ENCODE data around the gene MARK3. TPM values are rescaled to one million over a fixed set of nuclear protein-coding genes. Genes with fewer than 3 reads are reported as not detected.

Gene MARK3
- polyA plus RNA-seq, 3 donors: 29.3 to 163 (median 44.7) TPM

GRCh38 chr14:103501041-103501870, 116.0 kb downstream of the MARK3 start:
- Histone ChIP-seq H3K4me2 (replicated peaks; ENCODE audit: extremely low read depth, low read length, poor library complexity, severe bottlenecking) (no peak overlapping the region), H3K9ac (ENCODE audit: insufficient read depth, low read length, poor library complexity, severe bottlenecking) (no peak overlapping the region), H3K4me1 (ENCODE audit: control insufficient read depth in 1 of 2, insufficient read depth in 2 of 2, low read length in 2 of 2) (no peaks in the 10 kb centered on the region), H3K4me3 (replicated peaks in 1 of 3; ENCODE audit: low read depth in 2 of 3, low read length in 3 of 3) (no peak overlapping the region), H2AFZ (ENCODE audit: insufficient read depth, low read depth, low read length, poor library complexity, severe bottlenecking) (no peak overlapping the region), H3K36me3 (replicated peaks in 1 of 2; ENCODE audit: control insufficient read depth in 1 of 2, insufficient read depth in 2 of 2, low read length in 2 of 2) (peaks cover 79 to 96% of the 10 kb centered on the region in 2 donors), H3K27me3 (ENCODE audit: control insufficient read depth in 2 of 2, insufficient read depth in 2 of 2, low read length in 2 of 2) (no peaks in the 10 kb centered on the region), H3K27ac (ENCODE audit: low read depth in 1 of 2, low read length in 2 of 2) (no peak overlapping the region), H3K79me2 (ENCODE audit: insufficient read depth, low read length) (no peaks in the 10 kb centered on the region), H3K9me3 (replicated peaks in 1 of 2; ENCODE audit: control insufficient read depth in 1 of 2, insufficient read depth in 1 of 2, low read length in 2 of 2) (no peaks in the 10 kb centered on the region), H4K20me1 (ENCODE audit: insufficient read depth, low read length) (peaks cover 64% of the 10 kb centered on the region)
- H3K36me3 Mint-ChIP-seq: peaks cover 63 to 87% of the 10 kb centered on the region in 2 donors
- H3K27ac Mint-ChIP-seq: peak overlapping the region in 2 of 7 donors; percentile 36 to 65
- TF ChIP-seq CTCF (IDR thresholded peaks at IDR 0.05): no peak
- H3K9me3 Mint-ChIP-seq: no peaks in the 10 kb centered on the region
- intact Hi-C loops (cut with micrococcal nuclease): loop anchor here (2.0 to 5.0 kb wide), 2 partner anchors 46 kb away; no protein-coding TSS in a partner anchor
- no peak for DNase-seq
- H3K4me3 Mint-ChIP-seq: no peak overlapping the region
- no peaks in the 10 kb centered on the region for H3K27me3 Mint-ChIP-seq (ENCODE audit: low read depth in 3 of 3)
- 80% methylated on average over 9 of the region's 11 CpGs for WGBS (ENCODE audit: insufficient coverage)
- peaks cover 5% of the 10 kb centered on the region for H3K4me1 Mint-ChIP-seq

- Histone ChIP-seq H3K27me3 (ENCODE audit: control insufficient read depth in 2 of 2, insufficient read depth in 2 of 2, low read length in 2 of 2) (no peaks in the 10 kb centered on the region), H3K4me3 (replicated peaks in 1 of 3; ENCODE audit: low read depth in 2 of 3, low read length in 3 of 3) (no peak overlapping the region), H3K4me2 (replicated peaks; ENCODE audit: extremely low read depth, low read length, poor library complexity, severe bottlenecking) (no peak overlapping the region), H3K79me2 (ENCODE audit: insufficient read depth, low read length) (no peaks in the 10 kb centered on the region), H3K9ac (ENCODE audit: insufficient read depth, low read length, poor library complexity, severe bottlenecking) (no peak overlapping the region), H3K9me3 (replicated peaks in 1 of 2; ENCODE audit: control insufficient read depth in 1 of 2, insufficient read depth in 1 of 2, low read length in 2 of 2) (no peaks in the 10 kb centered on the region), H3K36me3 (replicated peaks in 1 of 2; ENCODE audit: control insufficient read depth in 1 of 2, insufficient read depth in 2 of 2, low read length in 2 of 2) (peaks cover 74 to 94% of the 10 kb centered on the region in 2 donors), H3K27ac (ENCODE audit: low read depth in 1 of 2, low read length in 2 of 2) (peak overlapping the region in 1 of 2 donors; percentile 22), H3K4me1 (ENCODE audit: control insufficient read depth in 1 of 2, insufficient read depth in 2 of 2, low read length in 2 of 2) (no peaks in the 10 kb centered on the region), H2AFZ (ENCODE audit: insufficient read depth, low read depth, low read length, poor library complexity, severe bottlenecking) (no peak overlapping the region), H4K20me1 (ENCODE audit: insufficient read depth, low read length) (peaks cover 64% of the 10 kb centered on the region)
- H3K27me3 Mint-ChIP-seq (ENCODE audit: low read depth in 3 of 3): no peaks in the 10 kb centered on the region
- peaks cover 5% of the 10 kb centered on the region for H3K4me1 Mint-ChIP-seq
- 86% methylated on average over 7 of the region's 9 CpGs for WGBS (ENCODE audit: insufficient coverage)
- no peaks in the 10 kb centered on the region for H3K9me3 Mint-ChIP-seq
- TF ChIP-seq CTCF (IDR thresholded peaks at IDR 0.05): no peak
- DNase-seq: no peak
- intact Hi-C loops (cut with micrococcal nuclease): loop anchor here (2.0 to 5.0 kb wide), 2 partner anchors 45 kb away; no protein-coding TSS in a partner anchor
- H3K4me3 Mint-ChIP-seq: no peak overlapping the region
- no peak overlapping the region for H3K27ac Mint-ChIP-seq
- peaks cover 64 to 91% of the 10 kb centered on the region in 2 donors for H3K36me3 Mint-ChIP-seq
Measured at GRCh38 chr14:103501921-103502669, 116.9 kb downstream of the MARK3 start.

Measured in CD14-positive monocyte (primary cell).